HG02610 (cell line): ENCODE data around the gene DDI2.
"Not testable (repeated sequence)": the region's sequence is repeated elsewhere in the genome, so short reads cannot be mapped to it uniquely, and the experiment has no call there.

Experiments used
- ATAC-seq: cut with Tn5 transposase; IDR thresholded peaks from one replicate; pipeline ENCODE4 v1.9.1; 2021; ENCODE audit warnings: mild to moderate bottlenecking, moderate library complexity; ENCODE audit not compliant: unreplicated experiment

DDI2 gene

DNA sequence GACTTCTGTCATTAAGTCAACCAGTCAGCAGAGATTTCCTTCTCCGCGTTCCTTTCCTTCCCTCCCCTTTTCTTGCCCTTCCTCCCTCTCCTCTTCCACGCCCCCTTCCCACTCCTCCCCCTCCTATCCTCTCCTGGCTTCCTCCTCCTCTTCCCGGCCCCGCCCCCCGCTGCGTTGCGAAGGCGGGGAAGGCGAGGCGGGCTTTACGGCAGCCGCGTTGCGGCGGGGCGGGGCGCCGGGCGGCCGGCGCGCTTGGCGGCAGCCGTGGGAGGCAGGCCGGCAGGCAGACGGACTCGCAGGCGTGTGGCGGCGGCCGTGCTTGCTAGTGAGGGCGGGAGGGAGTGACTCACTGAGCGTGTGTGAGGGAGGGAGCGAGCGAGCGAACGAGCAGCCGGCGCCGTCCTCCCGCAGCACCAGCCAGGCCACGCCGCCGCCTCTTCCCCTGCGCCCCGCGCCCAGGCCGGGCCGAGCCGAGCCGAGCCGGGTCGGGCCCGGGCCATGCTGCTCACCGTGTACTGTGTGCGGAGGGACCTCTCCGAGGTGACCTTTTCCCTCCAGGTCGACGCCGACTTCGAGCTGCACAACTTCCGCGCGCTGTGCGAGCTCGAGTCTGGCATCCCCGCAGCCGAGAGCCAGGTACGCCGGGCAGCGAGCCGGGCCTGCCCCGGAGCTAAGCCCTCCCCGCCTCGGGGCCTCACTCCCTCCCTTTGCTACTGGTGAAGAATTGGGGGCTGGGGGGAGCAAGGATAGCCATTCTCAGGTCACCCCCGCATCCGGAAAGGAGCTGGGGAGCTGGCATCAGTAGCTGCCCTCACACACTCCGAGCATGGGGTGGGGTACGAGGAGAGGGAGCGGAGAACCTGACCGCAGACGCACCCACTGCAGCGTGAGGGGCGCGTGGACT lies at the start of gene DDI2:
Gene DDI2 (plus strand): TSS at position 286 of the 904 bp plus-strand sequence. CDS start 213 bp downstream, at position 499.
- ATAC-seq = peak; percentile 79

DNA sequence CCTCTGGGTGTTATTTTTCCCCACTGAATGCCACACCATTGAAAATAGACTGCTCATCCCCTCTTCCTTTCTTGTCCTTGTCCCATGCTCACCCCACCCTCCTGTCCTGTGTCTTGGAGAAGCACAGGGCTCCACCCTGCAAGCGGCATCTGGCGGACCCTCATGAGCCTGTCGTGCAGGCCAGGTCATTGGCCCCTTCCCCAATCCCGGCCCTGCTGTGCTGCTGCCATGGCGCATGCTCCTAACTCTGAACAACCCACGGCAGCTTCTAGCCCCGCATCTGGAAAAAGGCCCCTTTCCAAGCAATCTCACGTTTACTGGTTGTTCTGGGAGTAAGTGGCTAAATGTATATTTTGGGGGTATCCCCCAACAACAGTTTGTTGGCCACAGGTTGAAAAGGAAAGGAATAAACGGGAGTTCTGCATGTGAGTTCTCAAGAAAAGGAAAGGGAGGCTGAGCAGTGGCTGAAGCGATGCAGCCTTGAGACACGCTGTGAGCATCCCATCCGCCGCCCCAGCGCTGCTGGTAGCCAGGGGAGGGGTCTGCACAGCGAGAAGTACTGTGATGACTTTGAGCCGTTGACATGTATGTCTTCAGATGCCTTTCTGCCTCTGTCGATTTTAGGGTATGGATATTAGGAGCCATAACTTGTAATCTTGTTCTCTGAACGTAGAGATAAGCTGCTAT lies 48.7 kb upstream of the DDI2 start:
- no peak for ATAC-seq

DNA sequence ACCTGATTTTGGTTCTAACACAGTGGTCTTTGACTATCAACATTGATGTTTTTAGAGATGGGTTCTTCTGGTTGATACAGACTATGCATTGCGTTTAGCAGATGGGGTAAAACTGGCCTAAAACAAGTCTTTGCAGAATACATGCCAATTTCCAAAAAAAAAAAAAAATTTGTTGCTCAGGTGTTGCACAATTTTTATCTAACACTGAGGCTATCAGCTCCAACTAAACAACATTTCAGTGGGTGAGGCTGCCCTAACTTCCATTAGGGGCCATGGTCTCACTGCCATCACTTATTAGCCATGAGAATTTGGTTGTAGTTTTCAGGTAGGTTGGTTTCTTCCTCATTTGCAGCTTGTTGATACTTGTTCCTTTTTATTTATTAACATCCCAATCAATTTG lies 46.4 kb upstream of the DDI2 start:
- ATAC-seq = no peak

GRCh38 chr1:15571266-15571665 lies 46.0 kb upstream of the DDI2 start:
- no peak for ATAC-seq

DNA sequence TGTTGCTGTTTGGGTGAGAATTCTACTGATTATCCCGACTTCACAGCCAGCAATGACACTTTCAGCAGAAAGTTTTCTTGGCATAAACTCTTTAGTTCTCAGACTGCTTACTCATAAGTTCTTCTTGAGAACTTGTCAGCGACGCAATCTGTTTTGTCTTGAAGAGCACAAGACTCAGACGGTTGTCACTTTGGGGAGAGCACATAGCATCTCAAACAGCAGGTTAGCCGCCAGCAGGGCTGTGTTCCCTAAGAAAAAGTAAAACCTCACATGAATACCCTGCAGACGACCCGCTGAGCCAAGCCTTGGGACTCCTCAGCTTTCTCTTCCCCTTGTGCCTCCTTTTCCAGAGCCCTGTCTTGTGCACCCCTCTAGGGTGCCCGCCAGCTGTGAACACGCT lies 43.8 kb upstream of the DDI2 start:
- no peak for ATAC-seq

DNA sequence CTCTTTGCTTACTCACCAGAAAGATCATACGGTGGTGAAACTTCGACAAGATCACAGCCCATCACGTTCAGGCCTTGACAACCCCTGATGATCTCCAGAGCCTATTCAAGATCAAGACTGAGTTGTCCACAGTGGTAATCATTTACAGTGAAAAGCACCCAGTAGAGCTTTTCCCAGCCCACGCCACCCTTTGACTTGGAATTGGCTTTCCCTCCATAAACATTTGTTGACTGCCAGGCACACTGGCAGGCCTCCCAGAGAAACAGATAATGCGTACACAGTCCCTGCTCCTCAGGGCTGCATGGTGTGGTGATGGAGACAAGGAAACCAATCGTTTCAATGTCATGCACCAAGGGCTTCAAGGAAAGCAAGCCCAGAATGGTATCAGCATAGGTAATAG lies 42.5 kb upstream of the DDI2 start:
- ATAC-seq = no peak

GRCh38 chr1:15575549-15576150 lies 41.6 kb upstream of the DDI2 start:
- ATAC-seq = no peak

GRCh38 chr1:15577691-15578090 lies 39.6 kb upstream of the DDI2 start:
- ATAC-seq = no peak

DNA sequence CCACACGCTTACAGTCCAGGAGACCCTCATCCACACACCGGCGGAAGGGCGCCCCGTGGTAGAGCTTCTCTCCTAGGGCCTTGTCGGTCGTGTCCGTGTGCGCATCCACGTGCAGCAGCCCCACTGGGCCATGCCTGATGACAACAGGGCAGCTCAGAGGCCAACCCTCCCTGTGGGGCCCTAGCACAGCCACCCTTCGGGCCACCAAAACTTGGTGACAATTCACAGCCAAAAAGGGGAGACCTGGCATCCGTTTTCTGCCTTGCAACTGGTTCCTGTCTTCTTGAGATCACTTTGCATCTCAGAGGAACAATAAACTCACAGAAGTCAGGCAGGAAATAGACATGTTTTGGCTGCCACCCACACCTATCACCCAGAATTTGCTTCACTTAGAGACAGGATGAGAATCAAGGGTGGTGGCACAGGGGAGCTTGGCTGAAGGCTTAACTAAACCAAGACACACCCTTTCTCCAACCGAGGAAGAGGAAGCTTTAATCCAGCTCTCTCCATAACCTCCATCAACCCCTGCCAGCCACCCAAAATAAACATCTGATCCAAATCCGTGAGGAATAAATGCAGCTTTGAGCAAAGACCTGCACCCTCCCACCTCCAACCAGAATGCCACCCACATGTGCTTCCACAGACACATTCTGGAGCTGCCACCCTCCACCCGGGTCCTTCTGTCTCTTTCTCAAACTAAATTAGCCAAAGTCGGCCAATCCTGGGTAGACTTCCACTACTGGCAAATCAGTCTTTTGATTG lies 38.2 kb upstream of the DDI2 start:
- ATAC-seq = no peak

GRCh38 chr1:15579683-15580047 lies 37.6 kb upstream of the DDI2 start:
- no peak for ATAC-seq

DNA sequence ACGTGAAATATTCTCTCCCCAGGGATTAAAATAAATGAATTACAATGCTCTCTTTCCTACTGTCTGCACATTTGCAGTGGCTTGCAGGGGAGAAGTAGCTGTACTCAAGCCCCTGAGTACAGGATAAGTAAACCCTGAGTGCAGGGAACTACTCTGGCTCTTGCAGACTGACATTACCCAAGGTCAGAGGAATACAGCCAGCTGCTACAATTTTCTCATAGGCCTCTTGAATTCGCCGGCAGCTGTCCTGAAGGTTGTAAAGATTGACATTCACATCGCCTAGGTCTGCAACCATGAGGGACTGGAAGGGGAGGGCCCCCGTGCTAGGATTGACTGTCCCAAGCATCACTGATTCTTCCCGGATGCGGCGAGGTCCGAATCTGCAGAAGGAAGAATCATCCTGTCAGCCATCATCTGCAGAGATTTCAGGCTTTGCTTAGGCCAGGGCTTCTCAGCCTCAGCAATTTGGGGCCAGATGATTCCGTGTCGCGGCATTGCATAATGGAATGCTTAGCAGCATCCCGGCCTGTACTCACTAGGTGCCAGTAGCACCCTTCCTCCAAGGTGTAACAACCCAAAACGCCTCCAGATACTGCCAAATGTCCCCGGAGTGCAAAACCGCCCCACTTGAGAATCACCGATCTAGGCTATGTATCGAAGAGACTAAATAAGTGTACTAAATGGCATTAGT lies 34.1 kb upstream of the DDI2 start:
- no peak for ATAC-seq

GRCh38 chr1:15584489-15585363 lies 32.5 kb upstream of the DDI2 start, which contains the start of gene AGMAT:
Gene AGMAT (minus strand): TSS chr1:15585051. CDS start chr1:15584967, 84 bp downstream.
- no peak for ATAC-seq

DNA sequence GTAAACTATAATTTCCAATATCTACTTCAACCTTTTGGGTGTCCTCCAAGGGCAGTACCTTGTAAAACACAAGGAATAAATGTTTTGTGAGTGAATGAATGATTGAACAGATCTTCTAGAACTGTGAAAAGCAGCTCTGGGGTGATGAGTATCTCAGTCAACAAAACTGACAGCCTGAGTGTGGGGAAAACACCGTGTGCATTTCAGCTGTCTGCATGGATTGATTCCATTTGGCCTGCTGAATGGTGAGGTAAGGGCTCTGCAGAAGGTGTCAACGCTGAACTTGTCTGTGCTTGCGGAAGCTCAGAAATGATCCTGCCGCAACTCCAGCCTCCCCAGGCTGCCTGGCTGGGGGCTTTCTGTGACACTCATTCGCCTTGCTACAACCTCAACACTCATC lies 25.0 kb upstream of the DDI2 start:
- ATAC-seq = no peak

- ATAC-seq = no peak
These were observed 21.2 kb upstream of the DDI2 start for GRCh38 chr1:15595809-15596617.

DNA sequence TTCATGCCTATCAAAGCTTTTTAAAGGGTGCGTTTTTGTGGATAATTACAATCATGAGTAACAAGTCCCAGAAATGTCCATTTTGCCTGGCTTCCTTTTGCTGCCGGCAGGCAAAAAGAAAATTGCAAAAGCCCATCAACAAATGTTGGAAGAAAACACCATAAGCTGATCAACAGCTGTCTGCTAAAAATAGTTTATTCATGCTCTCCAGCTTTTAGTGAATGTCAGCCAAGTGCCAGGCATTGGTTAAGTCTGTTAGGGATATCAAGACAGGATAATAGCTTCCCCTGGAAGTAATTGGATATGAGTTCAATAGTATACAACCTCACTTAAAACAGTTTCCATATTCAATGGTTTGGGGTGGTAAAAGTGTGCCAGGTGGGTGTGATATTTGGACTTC lies 18.8 kb upstream of the DDI2 start:
- no peak for ATAC-seq

GRCh38 chr1:15603050-15603965 lies 13.9 kb upstream of the DDI2 start:
- peak; percentile 89 for ATAC-seq

- not testable (repeated sequence) for ATAC-seq
These were observed 13.3 kb upstream of the DDI2 start for GRCh38 chr1:15603966-15604282.

- not testable (repeated sequence) for ATAC-seq
These were observed 12.9 kb upstream of the DDI2 start for GRCh38 chr1:15604400-15604799.
